ENCODE measurements around the gene MICB.

DNA sequence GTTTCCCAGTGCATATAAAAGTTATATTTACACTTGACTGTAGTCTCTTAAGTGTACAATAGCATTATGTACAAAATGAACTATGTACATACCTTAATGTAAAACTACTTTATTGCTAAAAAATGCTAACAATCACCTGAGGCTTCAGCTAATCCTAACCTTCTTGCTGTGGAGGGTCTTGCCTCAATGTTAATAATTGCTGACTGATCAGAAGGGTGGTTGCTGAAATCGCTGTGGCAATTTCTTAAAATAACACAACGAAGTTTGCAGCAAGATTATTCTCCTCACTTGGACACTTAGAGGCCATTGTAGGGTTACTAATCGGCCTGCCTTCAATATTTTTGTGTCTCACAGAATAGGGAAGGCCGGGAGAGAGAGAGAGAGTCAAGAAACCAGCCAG is 24.7 kb upstream of the MICB start:
- no peak for TF ChIP-seq POLR2A (IDR thresholded peaks at IDR 0.05)
- TF ChIP-seq CTCF (IDR thresholded peaks at IDR 0.05): no peak
